Right lobe of liver (tissue), 4 donors: ENCODE measurements around the gene NFIA.

Source experiments
- CTCF ChIP-seq, 4 donors: fragments of 200-600 bp in 3 of 4; fragments of 450-650 bp in 1 of 4; IDR thresholded peaks; one replicate each; pipeline versions ENCODE4 v1.5.1 to v1.8.0; 2016 to 2022; ENCODE audit warnings: antibody characterized with exemption in 4 of 4, mild to moderate bottlenecking in 2 of 4
- POLR2A ChIP-seq: fragments of 450-650 bp; IDR thresholded peaks from one replicate; pipeline ENCODE4 v1.6.1; 2017; ENCODE audit warnings: antibody characterized with exemption, mild to moderate bottlenecking
- donor health status: DM: no; HTN: no; CAD: no.
- donor health status: DM: no; HTN: no; CAD: no.
- donor health status: DM: no; HTN: yes; CAD: no.

GRCh38 chr1:61143821-61144424, 61.6 kb downstream of the NFIA start:
- no peak for TF ChIP-seq CTCF (IDR thresholded peaks at IDR 0.05)
- no peak for TF ChIP-seq POLR2A
